ENCODE measurements around the gene OR11A1. TPM values are rescaled to one million over a fixed set of nuclear protein-coding genes. Genes with fewer than 3 reads are reported as not detected.

OR11A1 gene
- total and polyA plus RNA-seq, 11 donors = not detected

GRCh38 chr6:29426654-29427053 lies 30.2 kb downstream of the OR11A1 start:
- no peaks in the 10 kb centered on the region for H3K9me3 ChIP-seq
- intact Hi-C loops (cut with DNase I) = no loop called here
- 81 to 87% (median 84%) methylated on average over 3 of the region's 3 CpGs for WGBS, 4 donors

GRCh38 chr6:29425075-29425474 lies 31.8 kb downstream of the OR11A1 start:
- Histone ChIP-seq H3K27me3 (peaks cover 0 to 6% (median 0%) of the 10 kb centered on the region in 9 donors), H3K9me3 (peaks cover 0 to 9% (median 0%) of the 10 kb centered on the region in 12 donors), H3K27ac (no peak overlapping the region), H3K4me1 (no peaks in the 10 kb centered on the region), H3K4me3 (no peak overlapping the region), H3K36me3 (no peaks in the 10 kb centered on the region)
- DNase-seq = no peak
- WGBS, 4 donors = 32 to 46% (median 37%) methylated on average over 1 of the region's 1 CpG
- TF ChIP-seq CTCF (IDR thresholded peaks at IDR 0.05) (no peak), POLR2A (IDR thresholded peaks at IDR 0.05) (no peak)
- intact Hi-C loops (cut with DNase I) = no loop called here
- no peak for ATAC-seq

More at GRCh38 chr6:29426654-29427053, 30.2 kb downstream of the OR11A1 start:
- peaks cover 0 to 6% (median 0%) of the 10 kb centered on the region in 9 donors for H3K27me3 ChIP-seq
- H3K27ac ChIP-seq = no peak overlapping the region
- no peak for DNase-seq
- no peaks in the 10 kb centered on the region for H3K4me1 ChIP-seq
- H3K36me3 ChIP-seq = no peaks in the 10 kb centered on the region
- TF ChIP-seq POLR2A (IDR thresholded peaks at IDR 0.05) (no peak), CTCF (IDR thresholded peaks at IDR 0.05) (no peak)
- no peak for ATAC-seq
- no peak overlapping the region for H3K4me3 ChIP-seq

GRCh38 chr6:29424575-29424974 lies 32.3 kb downstream of the OR11A1 start:
- 19 to 39% (median 29%) methylated on average over 2 of the region's 2 CpGs for WGBS, 4 donors
- intact Hi-C loops (cut with DNase I) = no loop called here
- Histone ChIP-seq H3K4me1 (no peaks in the 10 kb centered on the region), H3K9me3 (peaks cover 0 to 9% (median 0%) of the 10 kb centered on the region in 12 donors), H3K36me3 (no peaks in the 10 kb centered on the region), H3K27me3 (peaks cover 0 to 6% (median 0%) of the 10 kb centered on the region in 9 donors), H3K4me3 (no peak overlapping the region), H3K27ac (no peak overlapping the region)
- no peak for ATAC-seq
- DNase-seq = no peak
- TF ChIP-seq CTCF (IDR thresholded peaks at IDR 0.05) (no peak), POLR2A (IDR thresholded peaks at IDR 0.05) (no peak)

GRCh38 chr6:29424168-29424567 lies 32.7 kb downstream of the OR11A1 start:
- 86 to 94% (median 88%) methylated on average over 2 of the region's 2 CpGs for WGBS, 4 donors
- no peak for ATAC-seq
- intact Hi-C loops (cut with DNase I) = no loop called here
- DNase-seq = no peak
- no peaks in the 10 kb centered on the region for H3K4me1 ChIP-seq
- TF ChIP-seq POLR2A (IDR thresholded peaks at IDR 0.05) = no peak
- TF ChIP-seq CTCF (IDR thresholded peaks at IDR 0.05) = no peak
- no peak overlapping the region for H3K4me3 ChIP-seq
- H3K9me3 ChIP-seq = peaks cover 0 to 9% (median 0%) of the 10 kb centered on the region in 12 donors
- H3K27ac ChIP-seq = no peak overlapping the region
- H3K36me3 ChIP-seq = no peaks in the 10 kb centered on the region
- peaks cover 0 to 6% (median 0%) of the 10 kb centered on the region in 9 donors for H3K27me3 ChIP-seq
